ENCODE data around the gene COL11A1. TPM values are rescaled to one million over a fixed set of nuclear protein-coding genes. Genes with fewer than 3 reads are reported as not detected.
A peak's percentile ranks its signal among the peaks of the same experiment; 100 is the strongest.
"Not testable (repeated sequence)": the region's sequence is repeated elsewhere in the genome, so short reads cannot be mapped to it uniquely, and the experiment has no call there.

COL11A1 gene
- total RNA-seq, 4 donors from 2014 or later, result 9.8 to 24.3 (median 12.8) TPM

DNA sequence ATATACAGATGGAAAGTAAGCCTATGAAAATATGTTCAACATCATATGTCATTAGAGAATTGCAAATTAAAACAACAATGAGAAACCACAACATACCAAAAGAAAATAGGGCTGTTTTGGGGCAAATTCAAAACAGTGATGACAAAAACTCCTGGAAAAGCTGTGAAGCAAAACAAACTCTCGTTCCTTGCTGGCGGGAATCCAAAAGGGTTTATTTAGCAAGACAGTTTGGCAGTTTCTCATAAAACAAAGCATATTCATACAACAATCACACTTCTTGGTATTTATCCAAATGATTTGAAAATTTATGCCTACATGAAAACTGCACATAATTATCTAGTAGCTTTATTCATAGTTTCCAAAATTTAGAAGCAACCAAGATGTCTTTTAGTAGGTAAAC, 44.4 kb downstream of the COL11A1 start:
- WGBS, 2 donors, result 47 to 49% methylated on average over 2 of the region's 2 CpGs
- Histone ChIP-seq H3K4me1 (no peaks in the 10 kb centered on the region), H3K9me3 (no peaks in the 10 kb centered on the region), H3K27ac (no peak overlapping the region), H3K27me3 (no peaks in the 10 kb centered on the region), H3K36me3 (no peaks in the 10 kb centered on the region), H3K4me3 (no peak overlapping the region)
- TF ChIP-seq POLR2A (IDR thresholded peaks at IDR 0.05) (no peak), EP300 (IDR thresholded peaks at IDR 0.05) (no peak)
- TF ChIP-seq, protein P1, sequence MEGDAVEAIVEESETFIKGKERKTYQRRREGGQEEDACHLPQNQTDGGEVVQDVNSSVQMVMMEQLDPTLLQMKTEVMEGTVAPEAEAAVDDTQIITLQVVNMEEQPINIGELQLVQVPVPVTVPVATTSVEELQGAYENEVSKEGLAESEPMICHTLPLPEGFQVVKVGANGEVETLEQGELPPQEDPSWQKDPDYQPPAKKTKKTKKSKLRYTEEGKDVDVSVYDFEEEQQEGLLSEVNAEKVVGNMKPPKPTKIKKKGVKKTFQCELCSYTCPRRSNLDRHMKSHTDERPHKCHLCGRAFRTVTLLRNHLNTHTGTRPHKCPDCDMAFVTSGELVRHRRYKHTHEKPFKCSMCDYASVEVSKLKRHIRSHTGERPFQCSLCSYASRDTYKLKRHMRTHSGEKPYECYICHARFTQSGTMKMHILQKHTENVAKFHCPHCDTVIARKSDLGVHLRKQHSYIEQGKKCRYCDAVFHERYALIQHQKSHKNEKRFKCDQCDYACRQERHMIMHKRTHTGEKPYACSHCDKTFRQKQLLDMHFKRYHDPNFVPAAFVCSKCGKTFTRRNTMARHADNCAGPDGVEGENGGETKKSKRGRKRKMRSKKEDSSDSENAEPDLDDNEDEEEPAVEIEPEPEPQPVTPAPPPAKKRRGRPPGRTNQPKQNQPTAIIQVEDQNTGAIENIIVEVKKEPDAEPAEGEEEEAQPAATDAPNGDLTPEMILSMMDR (IDR thresholded peaks at IDR 0.05), result no peak
- DNase-seq (ENCODE audit: low spot score in 2 of 2), result peak in 1 of 2 donors; percentile 17

GRCh38 chr1:103058391-103058790, 49.9 kb downstream of the COL11A1 start:
- no peak for TF ChIP-seq POLR2A (IDR thresholded peaks at IDR 0.05)
- TF ChIP-seq, protein P1 (IDR thresholded peaks at IDR 0.05), result no peak
- no peak for TF ChIP-seq EP300 (IDR thresholded peaks at IDR 0.05)
- Histone ChIP-seq H3K9me3 (no peaks in the 10 kb centered on the region), H3K27me3 (no peaks in the 10 kb centered on the region), H3K27ac (no peak overlapping the region), H3K36me3 (no peaks in the 10 kb centered on the region), H3K4me3 (no peak overlapping the region), H3K4me1 (no peaks in the 10 kb centered on the region)
- DNase-seq (ENCODE audit: low spot score in 2 of 2), result no peak

DNA sequence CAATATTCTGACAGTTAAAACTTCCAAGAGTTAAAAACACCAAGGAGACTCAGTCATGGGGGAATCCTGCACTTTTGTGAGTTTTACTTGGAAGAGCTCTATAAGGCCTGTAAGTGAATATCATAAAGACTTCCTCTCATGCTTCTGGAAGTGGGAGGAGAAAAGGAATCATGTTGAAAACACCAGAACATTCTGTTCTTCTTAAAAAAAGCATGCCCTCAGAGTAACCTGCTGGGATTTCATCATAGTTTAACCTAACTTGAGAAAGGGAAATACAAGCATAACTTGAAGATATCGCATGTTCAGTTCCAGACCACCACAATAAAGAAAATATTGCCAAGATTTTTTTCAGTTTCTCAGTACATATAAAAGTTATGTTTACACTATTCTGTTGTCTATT, 51.9 kb downstream of the COL11A1 start:
- Histone ChIP-seq H3K4me3 (no peak overlapping the region), H3K27me3 (no peaks in the 10 kb centered on the region), H3K9me3 (no peaks in the 10 kb centered on the region), H3K27ac (peak overlapping the region in 1 of 4 donors; percentile 45), H3K4me1 (no peaks in the 10 kb centered on the region), H3K36me3 (no peaks in the 10 kb centered on the region)
- TF ChIP-seq EP300 (IDR thresholded peaks at IDR 0.05) (peak; percentile 27 to 47), POLR2A (IDR thresholded peaks at IDR 0.05) (no peak)
- DNase-seq (ENCODE audit: low spot score in 2 of 2), result no peak
- 59 to 60% methylated on average over 1 of the region's 1 CpG for WGBS, 2 donors

GRCh38 chr1:103028110-103028509, 80.2 kb downstream of the COL11A1 start:
- not testable (repeated sequence) for H3K4me1 ChIP-seq; H3K9me3 ChIP-seq; H3K27me3 ChIP-seq; H3K4me3 ChIP-seq; DNase-seq (ENCODE audit: low spot score in 2 of 2); H3K27ac ChIP-seq; H3K36me3 ChIP-seq
- WGBS, 2 donors, result 91 to 95% methylated on average over 13 of the region's 13 CpGs

DNA sequence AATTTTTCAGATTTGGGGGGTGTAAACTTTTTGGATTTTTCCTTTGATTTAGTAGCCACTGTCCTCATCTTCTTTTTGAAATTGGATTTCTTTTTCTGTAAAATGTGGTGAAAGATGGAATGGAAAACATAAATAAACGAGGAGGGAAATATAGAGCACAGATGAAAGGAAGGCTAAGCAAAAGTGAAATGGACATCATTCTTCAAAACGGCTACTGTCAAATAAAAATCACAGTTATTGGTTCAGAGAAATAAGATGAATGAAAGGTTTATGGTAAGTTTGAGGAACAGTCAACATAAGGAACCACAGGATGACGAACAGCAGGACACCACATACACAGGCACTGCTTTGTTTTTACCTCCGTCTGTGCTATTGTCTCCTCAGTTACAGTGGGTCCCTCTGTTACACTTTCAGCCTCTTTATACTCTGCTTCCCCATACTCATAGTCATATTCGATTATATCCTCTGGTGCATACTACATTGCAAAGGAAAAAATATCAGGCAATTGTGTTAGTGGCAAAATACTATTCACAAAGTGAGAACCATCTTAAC, 82.4 kb downstream of the COL11A1 start:
- Histone ChIP-seq H3K27me3 (no peaks in the 10 kb centered on the region), H3K4me1 (no peaks in the 10 kb centered on the region), H3K27ac (no peak overlapping the region), H3K4me3 (no peak overlapping the region), H3K36me3 (no peaks in the 10 kb centered on the region), H3K9me3 (no peaks in the 10 kb centered on the region)
- DNase-seq (ENCODE audit: low spot score in 2 of 2), result no peak
- 47 to 50% methylated on average over 5 of the region's 5 CpGs for WGBS, 2 donors
- no peak for TF ChIP-seq EP300 (IDR thresholded peaks at IDR 0.05)
- TF ChIP-seq POLR2A (IDR thresholded peaks at IDR 0.05), result no peak
- TF ChIP-seq, protein P1 (IDR thresholded peaks at IDR 0.05), result no peak

DNA sequence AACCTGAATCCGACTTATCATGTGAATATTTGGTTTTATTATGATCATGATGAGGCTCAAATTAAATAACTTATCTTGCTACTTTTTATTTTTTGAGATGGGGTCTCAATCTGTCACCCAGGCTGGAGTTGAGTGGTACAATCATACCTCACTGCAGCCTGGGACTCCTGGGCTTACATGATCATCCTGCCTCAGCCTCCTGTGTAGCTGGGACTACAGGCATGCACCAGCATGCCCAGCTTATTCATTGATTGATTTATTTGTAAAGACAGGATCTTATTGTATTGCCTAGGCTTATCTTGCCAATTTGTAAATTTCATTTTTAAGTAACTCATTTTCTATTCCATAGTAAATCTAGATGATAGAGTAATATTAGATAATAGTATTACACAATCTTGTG, 84.3 kb downstream of the COL11A1 start:
- Histone ChIP-seq H3K27ac (no peak overlapping the region), H3K4me3 (no peak overlapping the region), H3K36me3 (no peaks in the 10 kb centered on the region), H3K9me3 (no peaks in the 10 kb centered on the region), H3K27me3 (no peaks in the 10 kb centered on the region), H3K4me1 (no peaks in the 10 kb centered on the region)
- DNase-seq (ENCODE audit: low spot score in 2 of 2), result no peak
- TF ChIP-seq, protein P1 (IDR thresholded peaks at IDR 0.05), result no peak
- TF ChIP-seq POLR2A (IDR thresholded peaks at IDR 0.05), result no peak
- TF ChIP-seq EP300 (IDR thresholded peaks at IDR 0.05), result no peak
- WGBS, 2 donors, result 72 to 76% methylated on average over 1 of the region's 1 CpG
